RWPE1 (cell line): ENCODE results near the gene PWWP2B.

Experiments used
- CTCF ChIA-PET: fragments of 350-600 bp; sonication (Branson Sonifier 250); formaldehyde crosslinking; extraction: SDS; loops from one replicate; lab custom pipeline; 2021; lab: Yijun Ruan, JAX
- POLR2A ChIA-PET: fragments of 400-600 bp; formaldehyde crosslinking; extraction: SDS; loops from one replicate; lab custom pipeline; 2020; ENCODE audit warnings: antibody characterized with exemption; ENCODE audit not compliant: low non-redundant PET; lab: Yijun Ruan, JAX
- DNase-seq: peaks from one replicate; pipeline ENCODE4 v3.0.0; 2012; ENCODE audit warnings: low spot score
- H3K27ac ChIP-seq: fragments of 450-650 bp; 2 replicates; pipeline ENCODE4 v1.5.1; 2017
- TF ChIP-seq, protein P1 (sequence below): fragments of 450-650 bp; conservative IDR thresholded peaks from 2 replicates; pipeline ENCODE4 v1.5.1; 2017; ENCODE audit warnings: low read depth, mild to moderate bottlenecking

The PWWP2B gene

DNA sequence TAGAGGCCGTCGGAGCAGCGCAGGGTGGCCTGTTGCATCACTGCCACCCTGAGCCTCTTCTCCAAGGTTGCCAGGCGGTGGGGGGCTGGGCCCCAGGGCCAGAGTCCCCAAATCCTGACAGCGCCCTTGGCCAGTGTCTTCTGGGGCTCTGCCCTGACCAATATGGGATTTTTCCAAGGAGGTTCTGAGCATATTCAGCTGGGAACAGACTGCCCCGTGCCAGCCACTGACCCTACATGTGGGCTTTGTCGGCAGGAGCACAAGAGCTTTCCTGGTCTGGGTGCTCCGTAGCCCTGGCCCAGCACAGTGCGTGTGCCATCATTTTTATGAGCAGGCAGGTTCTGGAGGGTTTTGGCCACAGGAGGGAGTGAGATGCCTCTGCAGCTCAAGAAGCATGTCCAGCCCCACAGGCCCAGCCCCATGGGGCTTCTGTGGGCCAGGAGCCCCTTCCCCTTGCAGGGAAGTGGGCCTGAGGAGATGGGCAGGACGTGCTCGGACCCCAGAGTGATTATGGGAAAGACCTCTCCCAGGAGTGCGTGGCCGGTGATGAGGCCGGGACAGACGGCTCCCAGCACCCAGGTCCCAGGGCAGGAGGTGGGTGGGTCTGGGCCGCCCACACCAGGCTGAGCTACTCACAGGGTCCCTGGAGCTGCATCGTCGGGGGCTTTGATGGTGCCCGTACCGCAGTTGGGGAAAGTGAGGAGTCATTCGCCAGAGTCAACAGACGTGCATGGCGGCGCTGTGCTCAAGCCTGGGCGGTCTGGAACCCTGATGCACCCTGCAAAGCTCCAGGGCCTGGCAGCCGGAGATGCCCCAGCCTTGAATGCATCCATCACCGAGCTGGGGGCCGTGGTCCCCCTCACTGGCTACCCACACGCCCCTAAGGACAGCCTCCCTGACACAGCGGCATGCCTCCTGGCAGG, 66.6 kb downstream of the PWWP2B start:
- DNase-seq = no peak
- no peak overlapping the region for H3K27ac ChIP-seq
- CTCF ChIA-PET = interaction anchor here (0.6 to 1.5 kb wide), 4 partner anchors 17 to 175 kb away, joined by 3 to 5 read pairs (median 5); no protein-coding TSS in a partner anchor
- POLR2A ChIA-PET = no interaction called here
- TF ChIP-seq, protein P1, sequence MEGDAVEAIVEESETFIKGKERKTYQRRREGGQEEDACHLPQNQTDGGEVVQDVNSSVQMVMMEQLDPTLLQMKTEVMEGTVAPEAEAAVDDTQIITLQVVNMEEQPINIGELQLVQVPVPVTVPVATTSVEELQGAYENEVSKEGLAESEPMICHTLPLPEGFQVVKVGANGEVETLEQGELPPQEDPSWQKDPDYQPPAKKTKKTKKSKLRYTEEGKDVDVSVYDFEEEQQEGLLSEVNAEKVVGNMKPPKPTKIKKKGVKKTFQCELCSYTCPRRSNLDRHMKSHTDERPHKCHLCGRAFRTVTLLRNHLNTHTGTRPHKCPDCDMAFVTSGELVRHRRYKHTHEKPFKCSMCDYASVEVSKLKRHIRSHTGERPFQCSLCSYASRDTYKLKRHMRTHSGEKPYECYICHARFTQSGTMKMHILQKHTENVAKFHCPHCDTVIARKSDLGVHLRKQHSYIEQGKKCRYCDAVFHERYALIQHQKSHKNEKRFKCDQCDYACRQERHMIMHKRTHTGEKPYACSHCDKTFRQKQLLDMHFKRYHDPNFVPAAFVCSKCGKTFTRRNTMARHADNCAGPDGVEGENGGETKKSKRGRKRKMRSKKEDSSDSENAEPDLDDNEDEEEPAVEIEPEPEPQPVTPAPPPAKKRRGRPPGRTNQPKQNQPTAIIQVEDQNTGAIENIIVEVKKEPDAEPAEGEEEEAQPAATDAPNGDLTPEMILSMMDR = no peak

DNA sequence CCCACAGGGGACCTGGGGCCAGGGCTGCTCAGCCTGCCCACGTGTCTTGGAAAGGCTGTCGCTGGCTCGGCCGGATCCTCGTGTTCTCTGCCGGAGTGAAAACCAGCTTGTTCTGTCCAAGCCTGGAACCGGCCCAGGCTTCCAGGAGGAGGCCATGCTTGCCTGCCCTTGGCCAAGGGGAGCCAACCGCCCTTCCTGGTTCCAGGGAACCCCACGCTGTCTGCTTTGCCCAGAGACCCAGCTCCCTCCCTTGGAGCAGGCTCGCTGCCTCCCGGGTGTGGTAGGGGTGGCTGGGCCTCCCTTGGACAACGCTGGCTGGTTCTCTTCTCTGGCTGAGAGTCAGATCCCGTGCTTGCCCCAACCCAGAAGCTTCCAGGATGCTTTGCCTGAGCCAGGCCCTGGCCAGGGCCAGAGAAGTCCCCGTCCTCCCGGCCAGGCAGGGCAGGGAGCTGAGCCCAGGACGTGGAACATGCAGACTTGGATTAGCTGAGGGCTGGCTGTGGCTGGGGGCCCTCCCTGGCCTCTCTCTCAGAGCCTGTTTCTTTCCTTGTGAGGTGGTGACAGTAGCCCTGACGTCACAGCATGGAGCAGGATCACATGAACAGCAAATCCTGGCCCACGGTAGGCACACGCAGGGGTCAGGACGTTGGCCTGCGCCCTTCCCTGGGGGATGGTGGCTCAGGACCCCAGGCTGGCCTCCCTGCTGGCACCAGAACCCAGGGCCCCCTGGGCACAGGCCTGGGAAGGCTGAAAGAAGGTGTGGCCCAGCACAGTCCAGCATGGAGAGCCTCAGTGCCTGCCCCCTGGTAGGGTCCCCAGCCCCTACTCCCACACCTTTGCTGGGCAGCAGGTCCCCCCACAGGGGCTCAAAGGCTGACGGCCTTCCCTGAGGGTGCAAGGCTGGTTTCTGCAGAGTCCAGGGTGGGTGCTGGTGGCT, 67.5 kb downstream of the PWWP2B start:
- no peak overlapping the region for H3K27ac ChIP-seq
- ChIA-PET CTCF (interaction anchor here (0.6 to 1.5 kb wide), 4 partner anchors 16 to 762 kb away, joined by 3 to 5 read pairs (median 4); no protein-coding TSS in a partner anchor), POLR2A (no interaction called here)
- DNase-seq = no peak
- TF ChIP-seq, protein P1 = no peak

DNA sequence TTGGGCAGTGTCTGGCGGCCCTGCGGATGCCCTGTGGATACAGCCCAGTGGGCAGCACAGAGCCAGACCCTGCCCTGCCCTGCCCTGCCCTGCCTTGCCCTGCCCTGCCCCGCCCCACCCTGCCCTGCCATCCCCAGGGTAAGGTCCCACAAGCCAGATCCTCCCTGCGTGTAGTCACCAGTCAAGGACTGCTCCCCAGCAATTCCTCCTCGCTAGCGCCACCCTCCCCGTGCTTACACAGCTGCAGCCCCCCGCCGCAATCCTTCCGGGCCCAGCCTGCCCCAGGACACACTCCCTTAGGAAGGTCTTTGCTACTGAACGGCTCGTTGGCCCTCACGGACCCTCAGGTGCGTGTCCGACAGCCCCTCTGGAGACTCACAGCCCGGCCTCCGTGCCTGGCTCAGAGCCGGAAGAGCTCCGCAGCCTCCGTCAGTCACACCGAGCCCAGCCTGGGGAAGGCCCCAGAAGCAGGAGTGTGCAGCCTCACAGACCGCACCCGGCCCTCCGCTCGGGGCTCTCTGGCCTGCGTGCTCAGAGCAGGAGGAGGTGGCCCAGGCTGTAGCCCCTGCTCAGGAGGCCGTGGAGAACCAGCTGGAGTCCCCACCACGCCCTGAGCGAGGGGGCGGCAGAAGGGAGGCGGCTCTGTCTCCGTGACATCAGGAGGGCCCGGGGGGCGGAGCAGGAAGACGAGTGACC, 68.3 kb downstream of the PWWP2B start:
- TF ChIP-seq, protein P1 = no peak
- no peak for DNase-seq
- no peak overlapping the region for H3K27ac ChIP-seq
- ChIA-PET POLR2A (no interaction called here), CTCF (no interaction called here)

DNA sequence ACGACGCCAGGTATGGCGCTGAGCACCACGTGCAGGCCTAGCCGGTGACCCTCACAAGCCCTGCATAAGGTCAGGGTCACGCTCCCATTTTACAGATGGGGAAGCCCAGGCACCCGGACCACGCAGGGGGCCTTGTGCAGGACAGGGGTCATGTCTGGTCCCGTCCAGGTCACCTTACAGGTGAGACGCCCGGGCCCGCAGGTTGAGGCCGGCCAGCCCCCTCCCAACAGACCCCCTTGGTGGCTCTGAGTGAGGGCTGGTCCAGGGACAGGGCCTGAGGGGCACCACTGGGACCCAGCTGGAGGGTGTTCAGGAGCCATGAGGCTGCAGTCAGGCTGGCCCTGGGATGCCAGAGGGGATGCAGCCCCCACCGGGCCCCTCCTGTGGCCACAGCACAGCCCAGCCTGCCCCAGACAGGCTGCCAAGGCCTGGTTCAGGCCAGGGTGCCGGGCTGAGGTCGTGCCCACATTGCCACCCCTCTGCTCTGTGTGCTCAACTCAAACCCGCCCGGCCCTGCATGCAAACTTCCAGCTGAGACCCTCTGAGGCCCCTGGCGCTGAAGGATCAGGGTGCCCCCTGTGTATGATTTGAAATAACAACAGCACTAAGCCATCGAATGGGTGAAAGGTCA, 69.0 kb downstream of the PWWP2B start:
- ChIA-PET POLR2A (no interaction called here), CTCF (no interaction called here)
- no peak for DNase-seq
- H3K27ac ChIP-seq = no peak overlapping the region
- TF ChIP-seq, protein P1 = no peak

DNA sequence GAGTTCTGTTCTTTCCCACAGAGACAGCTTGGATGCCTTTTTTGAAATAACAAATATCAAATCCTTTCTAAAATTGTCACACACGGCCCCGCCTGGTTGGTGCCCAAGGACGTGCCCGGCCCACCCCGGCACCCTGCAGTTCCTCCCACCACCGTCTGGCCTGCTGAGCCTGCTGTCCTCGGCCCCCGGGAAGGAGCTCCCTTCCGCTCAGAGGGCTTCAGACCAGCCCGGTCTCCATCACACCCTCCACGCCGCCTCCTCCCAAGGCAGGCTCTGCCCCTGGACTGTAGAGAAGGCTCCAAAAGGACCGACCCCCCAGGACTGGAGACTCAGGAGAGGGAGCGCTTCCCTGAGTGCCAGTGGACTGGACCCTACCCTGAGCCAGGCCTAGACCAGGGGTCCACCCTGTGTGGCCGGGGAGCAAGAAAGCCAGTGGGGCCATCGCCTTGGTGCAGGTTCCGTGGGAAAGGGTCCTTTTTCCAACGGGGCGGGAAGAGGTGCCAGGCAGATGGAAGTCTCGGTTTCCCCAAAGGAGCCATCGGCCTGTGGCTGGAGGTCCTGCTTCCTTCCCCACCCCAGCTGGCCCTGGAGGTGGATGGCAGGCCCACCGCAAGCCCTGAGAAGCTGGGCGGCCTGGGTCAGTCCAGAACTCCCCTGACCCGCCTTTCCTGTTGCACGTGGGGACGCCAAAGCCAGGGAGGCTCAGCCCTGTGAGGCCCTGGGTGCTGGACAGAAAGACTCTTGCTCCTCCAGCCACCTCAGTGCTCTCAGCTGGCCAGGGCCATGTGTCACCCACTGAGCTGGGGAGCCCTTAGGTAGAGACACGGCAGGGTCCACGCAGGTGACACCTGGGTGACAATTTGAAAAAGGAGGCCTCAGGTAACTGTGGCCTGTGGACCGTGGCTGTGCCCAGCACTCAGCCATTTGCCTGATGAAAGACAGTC, 69.8 kb downstream of the PWWP2B start:
- TF ChIP-seq, protein P1 = no peak
- ChIA-PET POLR2A (no interaction called here), CTCF (interaction anchor here (0.6 to 1.1 kb wide), 2 partner anchors 66 to 1512 kb away, joined by 3 to 4 read pairs; no protein-coding TSS in a partner anchor)
- no peak for DNase-seq
- H3K27ac ChIP-seq = no peak overlapping the region
